Nephron progenitor cell (in vitro differentiated cells): Measurements from ENCODE around the gene HBG1.
A peak's percentile ranks its signal among the peaks of the same experiment; 100 is the strongest.

Experiments
- DNase-seq: peaks from one replicate; pipeline ENCODE4 v3.0.0; 2021
- H3K27ac Mint-ChIP-seq: 2 replicates; pipeline ENCODE4 v1.8.0; 2021; ENCODE audit warnings: mild to moderate bottlenecking, moderate library complexity, mixed read lengths
- H3K27me3 Mint-ChIP-seq: 2 replicates; pipeline ENCODE4 v1.8.0; 2021; ENCODE audit warnings: mild to moderate bottlenecking, low read depth, mixed read lengths; ENCODE audit not compliant: poor library complexity
- H3K36me3 Mint-ChIP-seq: 2 replicates; pipeline ENCODE4 v1.8.0; 2021; ENCODE audit warnings: low read depth, mixed read lengths
- H3K4me1 Mint-ChIP-seq: 2 replicates; pipeline ENCODE4 v1.8.0; 2021; ENCODE audit warnings: mixed read lengths
- H3K4me3 Mint-ChIP-seq: 2 replicates; pipeline ENCODE4 v1.8.0; 2021; ENCODE audit warnings: mild to moderate bottlenecking, moderate library complexity, mixed read lengths
- H3K9me3 Mint-ChIP-seq: 2 replicates; pipeline ENCODE4 v1.8.0; 2021; ENCODE audit warnings: mild to moderate bottlenecking, moderate library complexity, mixed read lengths
- TF ChIP-seq, protein P1 (sequence below): fragments of 200-600 bp; sonication (generic); IDR thresholded peaks from 2 replicates; pipeline ENCODE4 v1.5.0; 2021; ENCODE audit warnings: antibody characterized with exemption

The HBG1 gene

DNA sequence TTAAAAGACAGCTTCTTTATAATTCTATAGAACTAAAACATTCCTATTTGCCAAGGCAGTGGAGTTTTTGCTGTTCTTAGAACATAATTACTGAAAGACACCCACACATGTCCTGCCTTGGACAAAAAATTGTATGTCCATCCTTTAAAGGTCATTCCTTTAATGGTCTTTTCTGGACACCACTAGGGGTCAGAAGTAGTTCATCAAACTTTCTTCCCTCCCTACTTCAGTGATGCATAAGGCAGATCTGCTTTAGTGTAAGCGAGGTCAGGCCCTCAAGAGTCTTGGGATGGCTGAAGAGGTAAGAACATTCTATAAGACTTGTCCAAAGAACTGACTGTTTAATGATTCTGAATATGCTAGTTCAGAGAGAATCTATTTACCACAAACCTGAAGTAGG is 44.9 kb downstream of the HBG1 start:
- Mint-ChIP-seq H3K9me3 (no peaks in the 10 kb centered on the region), H3K4me3 (no peak overlapping the region), H3K36me3 (no peaks in the 10 kb centered on the region), H3K4me1 (no peaks in the 10 kb centered on the region), H3K27me3 (peaks cover 3% of the 10 kb centered on the region), H3K27ac (no peak overlapping the region)
- TF ChIP-seq, protein P1, sequence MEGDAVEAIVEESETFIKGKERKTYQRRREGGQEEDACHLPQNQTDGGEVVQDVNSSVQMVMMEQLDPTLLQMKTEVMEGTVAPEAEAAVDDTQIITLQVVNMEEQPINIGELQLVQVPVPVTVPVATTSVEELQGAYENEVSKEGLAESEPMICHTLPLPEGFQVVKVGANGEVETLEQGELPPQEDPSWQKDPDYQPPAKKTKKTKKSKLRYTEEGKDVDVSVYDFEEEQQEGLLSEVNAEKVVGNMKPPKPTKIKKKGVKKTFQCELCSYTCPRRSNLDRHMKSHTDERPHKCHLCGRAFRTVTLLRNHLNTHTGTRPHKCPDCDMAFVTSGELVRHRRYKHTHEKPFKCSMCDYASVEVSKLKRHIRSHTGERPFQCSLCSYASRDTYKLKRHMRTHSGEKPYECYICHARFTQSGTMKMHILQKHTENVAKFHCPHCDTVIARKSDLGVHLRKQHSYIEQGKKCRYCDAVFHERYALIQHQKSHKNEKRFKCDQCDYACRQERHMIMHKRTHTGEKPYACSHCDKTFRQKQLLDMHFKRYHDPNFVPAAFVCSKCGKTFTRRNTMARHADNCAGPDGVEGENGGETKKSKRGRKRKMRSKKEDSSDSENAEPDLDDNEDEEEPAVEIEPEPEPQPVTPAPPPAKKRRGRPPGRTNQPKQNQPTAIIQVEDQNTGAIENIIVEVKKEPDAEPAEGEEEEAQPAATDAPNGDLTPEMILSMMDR: peak; percentile 60
- no peak for DNase-seq

DNA sequence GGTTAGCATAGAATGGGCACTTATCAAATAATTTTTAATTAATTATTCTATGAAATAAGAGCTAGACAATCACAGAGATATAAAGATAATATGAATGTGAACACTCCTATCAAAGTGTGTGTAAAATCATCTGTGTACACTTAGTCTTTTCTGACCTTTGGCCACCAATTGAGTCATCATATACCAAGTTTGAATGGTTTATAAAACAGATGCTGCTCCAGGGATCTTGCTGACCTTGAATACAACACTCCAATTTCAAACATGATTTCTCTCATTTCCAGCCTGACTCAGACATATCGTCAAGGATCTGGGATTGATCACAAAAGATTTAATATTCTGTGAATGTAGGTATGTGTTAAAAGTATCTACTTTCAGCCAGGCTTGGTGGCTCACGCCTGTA is 46.3 kb downstream of the HBG1 start:
- TF ChIP-seq, protein P1: no peak
- H3K27ac Mint-ChIP-seq: no peak overlapping the region
- no peaks in the 10 kb centered on the region for H3K4me1 Mint-ChIP-seq
- H3K27me3 Mint-ChIP-seq: peaks cover 3% of the 10 kb centered on the region
- no peaks in the 10 kb centered on the region for H3K9me3 Mint-ChIP-seq
- no peak overlapping the region for H3K4me3 Mint-ChIP-seq
- DNase-seq: no peak
- no peaks in the 10 kb centered on the region for H3K36me3 Mint-ChIP-seq

GRCh38 chr11:5200582-5200981 is 49.1 kb downstream of the HBG1 start, which contains the start of gene OR51V1:
TSS of gene OR51V1 (minus strand) at chr11:5200682. CDS start at chr11:5200682, 0 bp downstream.
- Mint-ChIP-seq H3K4me3 (no peak within 1 kb of the TSS), H3K27ac (no peak within 1 kb of the TSS), H3K4me1 (peaks cover 4% of the 10 kb centered on the region), H3K9me3 (no peaks in the 10 kb centered on the region), H3K36me3 (no peaks in the 10 kb centered on the region), H3K27me3 (peaks cover 3% of the 10 kb centered on the region)
- TF ChIP-seq, protein P1: no peak
- no peak for DNase-seq

GRCh38 chr11:5198285-5198684 is 51.4 kb downstream of the HBG1 start:
- Mint-ChIP-seq H3K9me3 (peaks cover under 1% of the 10 kb centered on the region), H3K36me3 (no peaks in the 10 kb centered on the region), H3K27me3 (no peaks in the 10 kb centered on the region), H3K4me3 (no peak overlapping the region), H3K4me1 (peaks cover 4% of the 10 kb centered on the region), H3K27ac (no peak overlapping the region)
- no peak for DNase-seq
- TF ChIP-seq, protein P1: no peak
